Umbilical cord (tissue), 2 donors: ENCODE results near the gene TAP1. TPM values are rescaled to one million over a fixed set of nuclear protein-coding genes. Genes with fewer than 3 reads are reported as not detected.
"Not testable (repeated sequence)": the region's sequence is repeated elsewhere in the genome, so short reads cannot be mapped to it uniquely, and the experiment has no call there.

ENCODE experiments used
- DNase-seq: peaks from one replicate; pipeline ENCODE4 v3.0.0-alpha.2; 2015; ENCODE audit warnings: low spot score
- total RNA-seq: library from RNA; depleted of rRNA; stranded (reverse); fragments of >200 nt; gene quantifications from one replicate; pipeline ENCODE4 v1.2.3, GENCODE V29; 2014; ENCODE audit warnings: low replicate concordance; ENCODE audit not compliant: insufficient read depth

The TAP1 gene
- total RNA-seq, 1 donor from 2014 or later, result 25.0 TPM

GRCh38 chr6:32807020-32807580 is 46.4 kb downstream of the TAP1 start:
- DNase-seq, result no peak

- DNase-seq, result not testable (repeated sequence)
Measured at GRCh38 chr6:32805404-32805803, 48.1 kb downstream of the TAP1 start.

GRCh38 chr6:32803416-32803815 is 50.1 kb downstream of the TAP1 start:
- DNase-seq, result no peak

GRCh38 chr6:32799740-32800139 is 53.8 kb downstream of the TAP1 start:
- DNase-seq, result no peak

GRCh38 chr6:32799168-32799567 is 54.3 kb downstream of the TAP1 start:
- DNase-seq, result no peak

- DNase-seq, result peak; percentile 70
Measured at GRCh38 chr6:32796848-32797776, 56.4 kb downstream of the TAP1 start.

Other genes with a start within 250 kb of the TAP1 start
- gene HLA-DQA1, start 216.3 kb downstream of the TAP1 start, total RNA-seq, result not detected
- 0.24 TPM for gene HLA-DQB1, start 187.0 kb downstream of the TAP1 start, total RNA-seq
- not detected for gene HLA-DQA2, start 112.3 kb downstream of the TAP1 start, total RNA-seq
- 0.96 TPM for gene HLA-DQB2, start 90.2 kb downstream of the TAP1 start, total RNA-seq
- not detected for gene HLA-DOB, start 36.7 kb downstream of the TAP1 start, total RNA-seq
- gene TAP2, start 15.0 kb downstream of the TAP1 start, total RNA-seq, result 13.5 TPM
- 15.4 TPM for gene PSMB8, start 9.7 kb downstream of the TAP1 start, total RNA-seq
- 0.72 TPM for gene PSMB9, start 488 bp upstream of the TAP1 start, total RNA-seq
- 10.1 TPM for gene HLA-DMB, start 87.3 kb upstream of the TAP1 start, total RNA-seq
- 5.8 TPM for gene HLA-DMA, start 99.4 kb upstream of the TAP1 start, total RNA-seq
- 73.7 TPM for gene BRD2, start 114.9 kb upstream of the TAP1 start, total RNA-seq
- gene HLA-DOA, start 155.9 kb upstream of the TAP1 start, total RNA-seq, result 0.72 TPM
- gene HLA-DPA1, start 219.9 kb upstream of the TAP1 start, total RNA-seq, result 24.8 TPM
- 1.7 TPM for gene HLA-DPB1, start 222.3 kb upstream of the TAP1 start, total RNA-seq